WERI-Rb-1 (cell line): Measurements from ENCODE around the gene SEMA3A.

Experiments
- DNase-seq: peaks from one replicate; pipeline ENCODE4 v3.0.0-alpha.2; 2020
- H3K27ac ChIP-seq: fragments of 250-450 bp; sonication (Bioruptor Pico); 2 replicates; pipeline ENCODE4 v1.5.1; 2020; ENCODE audit warnings: mild to moderate bottlenecking, moderate library complexity
- H3K27me3 ChIP-seq: fragments of 250-450 bp; sonication (Bioruptor Pico); 2 replicates; pipeline ENCODE4 v1.5.1; 2021; ENCODE audit warnings: mild to moderate bottlenecking, low read depth, moderate library complexity; ENCODE audit not compliant: insufficient read depth, severe bottlenecking
- H3K36me3 ChIP-seq: fragments of 250-450 bp; sonication (Bioruptor Pico); 2 replicates; pipeline ENCODE4 v1.5.1; 2020; ENCODE audit warnings: mild to moderate bottlenecking, moderate library complexity
- H3K4me3 ChIP-seq: 2 replicates; pipeline ENCODE4 v1.5.1; 2011; ENCODE audit warnings: low read depth, mild to moderate bottlenecking, control low read depth, low read length
- H3K9me3 ChIP-seq: fragments of 250-450 bp; sonication (Bioruptor Pico); 2 replicates; pipeline ENCODE4 v1.5.1; 2021; ENCODE audit warnings: mild to moderate bottlenecking, moderate library complexity; ENCODE audit not compliant: severe bottlenecking
- TF ChIP-seq, protein P1 (sequence below): IDR thresholded peaks from 2 replicates; pipeline ENCODE4 v1.5.1; 2011; ENCODE audit warnings: low read depth, mild to moderate bottlenecking, control low read depth, inconsistent platforms, low read length

Gene SEMA3A

DNA sequence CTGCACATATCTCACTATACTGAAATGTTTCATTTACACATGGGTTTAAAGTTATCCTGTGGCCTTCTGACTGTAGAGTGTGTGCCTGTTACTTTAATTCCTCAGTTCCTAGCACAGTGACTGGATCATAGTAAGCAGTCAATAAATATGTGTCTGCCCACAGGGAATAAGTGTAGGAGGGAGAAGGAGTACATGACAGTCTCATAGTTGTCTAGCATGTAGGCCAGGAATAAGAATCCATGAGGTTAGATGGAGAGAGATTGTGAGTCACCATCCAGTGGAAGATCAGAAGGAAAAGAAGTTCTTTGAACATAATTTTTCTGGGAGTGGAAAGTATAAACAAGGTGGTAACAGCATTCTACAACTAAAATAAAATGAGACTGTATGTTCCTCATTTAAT lies 36.6 kb upstream of the SEMA3A start:
- TF ChIP-seq, protein P1, sequence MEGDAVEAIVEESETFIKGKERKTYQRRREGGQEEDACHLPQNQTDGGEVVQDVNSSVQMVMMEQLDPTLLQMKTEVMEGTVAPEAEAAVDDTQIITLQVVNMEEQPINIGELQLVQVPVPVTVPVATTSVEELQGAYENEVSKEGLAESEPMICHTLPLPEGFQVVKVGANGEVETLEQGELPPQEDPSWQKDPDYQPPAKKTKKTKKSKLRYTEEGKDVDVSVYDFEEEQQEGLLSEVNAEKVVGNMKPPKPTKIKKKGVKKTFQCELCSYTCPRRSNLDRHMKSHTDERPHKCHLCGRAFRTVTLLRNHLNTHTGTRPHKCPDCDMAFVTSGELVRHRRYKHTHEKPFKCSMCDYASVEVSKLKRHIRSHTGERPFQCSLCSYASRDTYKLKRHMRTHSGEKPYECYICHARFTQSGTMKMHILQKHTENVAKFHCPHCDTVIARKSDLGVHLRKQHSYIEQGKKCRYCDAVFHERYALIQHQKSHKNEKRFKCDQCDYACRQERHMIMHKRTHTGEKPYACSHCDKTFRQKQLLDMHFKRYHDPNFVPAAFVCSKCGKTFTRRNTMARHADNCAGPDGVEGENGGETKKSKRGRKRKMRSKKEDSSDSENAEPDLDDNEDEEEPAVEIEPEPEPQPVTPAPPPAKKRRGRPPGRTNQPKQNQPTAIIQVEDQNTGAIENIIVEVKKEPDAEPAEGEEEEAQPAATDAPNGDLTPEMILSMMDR: no peak
- DNase-seq: no peak
- no peak overlapping the region for H3K27ac ChIP-seq

DNA sequence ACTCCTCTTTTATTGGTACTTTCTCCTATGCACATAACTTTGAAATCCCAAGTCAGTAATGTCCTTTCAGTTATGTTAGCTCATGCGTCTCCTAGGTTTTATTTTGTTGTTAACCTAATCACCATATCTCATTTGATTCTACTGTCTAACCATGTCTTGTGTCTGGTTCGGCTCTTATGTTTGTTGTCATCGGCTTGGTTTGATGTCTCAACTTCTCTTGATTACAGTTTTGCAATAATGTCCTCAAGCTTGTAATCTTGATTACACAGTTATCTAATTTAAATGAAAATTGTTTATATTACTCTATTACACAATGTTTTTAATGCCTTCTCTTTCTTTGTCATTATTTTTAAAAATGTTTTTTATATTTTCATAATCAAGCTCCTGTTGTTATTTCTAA lies 35.9 kb upstream of the SEMA3A start:
- no peaks in the 10 kb centered on the region for H3K9me3 ChIP-seq
- H3K4me3 ChIP-seq: no peak overlapping the region
- TF ChIP-seq, protein P1: no peak
- H3K27ac ChIP-seq: no peak overlapping the region
- DNase-seq: no peak
- no peaks in the 10 kb centered on the region for H3K36me3 ChIP-seq
- H3K27me3 ChIP-seq: no peaks in the 10 kb centered on the region

More for the DNA sequence above, 36.6 kb upstream of the SEMA3A start:
- Histone ChIP-seq H3K9me3 (no peaks in the 10 kb centered on the region), H3K27me3 (no peaks in the 10 kb centered on the region), H3K4me3 (no peak overlapping the region), H3K36me3 (no peaks in the 10 kb centered on the region)

GRCh38 chr7:84228526-84228925 lies 33.9 kb upstream of the SEMA3A start:
- TF ChIP-seq, protein P1: no peak
- no peak overlapping the region for H3K27ac ChIP-seq
- H3K27me3 ChIP-seq: no peaks in the 10 kb centered on the region
- H3K4me3 ChIP-seq: no peak overlapping the region
- DNase-seq: no peak
- no peaks in the 10 kb centered on the region for H3K36me3 ChIP-seq
- H3K9me3 ChIP-seq: no peaks in the 10 kb centered on the region

DNA sequence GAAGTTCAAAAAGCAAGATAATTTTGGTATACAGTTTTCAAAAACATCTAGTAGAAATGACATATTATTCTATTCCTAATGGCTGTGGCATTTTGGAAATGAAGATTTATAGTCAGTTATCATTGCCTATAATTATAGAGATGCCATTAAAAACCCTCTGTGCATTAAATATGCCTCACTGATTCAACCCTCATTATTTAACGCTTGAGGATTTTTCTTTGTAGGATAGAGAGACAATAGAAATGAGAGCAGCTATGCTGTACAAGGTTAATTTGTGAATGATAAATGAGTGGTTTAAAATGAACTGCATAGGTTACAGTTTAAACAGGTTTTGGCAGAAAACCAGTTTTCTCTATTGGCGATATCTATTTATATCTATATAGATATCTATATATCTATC lies 32.2 kb upstream of the SEMA3A start:
- no peak for DNase-seq
- Histone ChIP-seq H3K27me3 (no peaks in the 10 kb centered on the region), H3K9me3 (no peaks in the 10 kb centered on the region), H3K27ac (no peak overlapping the region), H3K4me3 (no peak overlapping the region), H3K36me3 (no peaks in the 10 kb centered on the region)
- TF ChIP-seq, protein P1: no peak

DNA sequence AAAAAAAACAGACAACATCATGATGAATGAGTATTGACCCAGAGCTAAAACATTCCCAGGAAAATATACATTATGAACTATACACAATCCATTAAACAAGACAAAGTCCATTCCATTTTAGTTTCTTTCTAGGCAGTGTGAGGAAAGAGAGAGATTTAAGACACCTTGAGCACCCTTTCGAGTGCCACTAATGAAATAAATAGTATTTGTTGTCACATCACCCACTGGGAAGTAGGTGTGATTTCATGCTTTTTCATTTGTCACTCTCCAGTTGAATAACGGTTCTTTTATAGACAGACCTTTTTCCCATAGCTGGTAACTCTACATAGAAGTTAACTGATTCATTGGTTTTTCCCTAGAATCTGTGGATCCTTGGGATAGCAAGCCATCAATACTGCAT lies 29.9 kb upstream of the SEMA3A start:
- TF ChIP-seq, protein P1: no peak
- H3K4me3 ChIP-seq: no peak overlapping the region
- H3K36me3 ChIP-seq: no peaks in the 10 kb centered on the region
- H3K27ac ChIP-seq: no peak overlapping the region
- DNase-seq: no peak
- H3K27me3 ChIP-seq: no peaks in the 10 kb centered on the region
- no peaks in the 10 kb centered on the region for H3K9me3 ChIP-seq

- Histone ChIP-seq H3K36me3 (no peaks in the 10 kb centered on the region), H3K9me3 (no peaks in the 10 kb centered on the region), H3K4me3 (no peak overlapping the region), H3K27ac (no peak overlapping the region), H3K27me3 (no peaks in the 10 kb centered on the region)
- TF ChIP-seq, protein P1: no peak
- DNase-seq: no peak
Measured at GRCh38 chr7:84219310-84219709, 24.7 kb upstream of the SEMA3A start.
